ENCODE results near the gene PLD1. TPM values are rescaled to one million over a fixed set of nuclear protein-coding genes. Genes with fewer than 3 reads are reported as not detected.

PLD1 gene
- total and polyA plus RNA-seq, 2 of the 8 experiments (the other 6 are each of a cell fraction or from before 2014, with no cell fraction given), result 1.2 to 2.6 TPM

GRCh38 chr3:171748064-171748924, 62.0 kb downstream of the PLD1 start (continued):
- no peak for TF ChIP-seq CTCF (IDR thresholded peaks at IDR 0.05; ENCODE audit: control extremely low read depth in 1 of 3, insufficient read depth in 1 of 3, low read depth in 1 of 3, low read length in 3 of 3)
- no peak for TF ChIP-seq CBX5 (IDR thresholded peaks at IDR 0.05; ENCODE audit: low read depth, low read length)
- TF ChIP-seq RNF2 (IDR thresholded peaks at IDR 0.05; ENCODE audit: borderline replicate concordance, low read depth, low read length, missing control alignments, poor library complexity, severe bottlenecking), result no peak
- TF ChIP-seq FOSL1 (IDR thresholded peaks at IDR 0.05; ENCODE audit: insufficient read depth, low read depth, low read length), result no peak
- no peak for TF ChIP-seq POU5F1 (IDR thresholded peaks at IDR 0.05; ENCODE audit: low read depth, low read length)
- no peak for TF ChIP-seq POLR2A (IDR thresholded peaks at IDR 0.05; ENCODE audit: control extremely low read depth in 1 of 2, low read depth in 2 of 2, low read length in 2 of 2)
- no peak for TF ChIP-seq ZNF274 (IDR thresholded peaks at IDR 0.05; ENCODE audit: borderline replicate concordance, extremely low read depth, low read length)
- no peak for TF ChIP-seq ASH2L (IDR thresholded peaks at IDR 0.05; ENCODE audit: low read length)

Measured in H1 (cell line).